Skeletal muscle satellite cell (primary cell): ENCODE measurements around the gene LGALS9.
"Not testable (repeated sequence)": the region's sequence is repeated elsewhere in the genome, so short reads cannot be mapped to it uniquely, and the experiment has no call there.

Source experiments
- H3K27me3 ChIP-seq: 2 replicates; pipeline ENCODE4 v1.7.0; 2013; ENCODE audit warnings: low read length; ENCODE audit not compliant: control insufficient read depth, insufficient read depth
- H3K36me3 ChIP-seq: 2 replicates; pipeline ENCODE4 v1.7.0; 2013; ENCODE audit warnings: mild to moderate bottlenecking, control low read depth, low read length; ENCODE audit not compliant: insufficient read depth
- H3K4me1 ChIP-seq: 2 replicates; pipeline ENCODE4 v1.7.0; 2013; ENCODE audit warnings: low read length; ENCODE audit not compliant: control insufficient read depth, insufficient read depth
- H3K4me2 ChIP-seq: 2 replicates; pipeline ENCODE4 v1.7.0; 2013; ENCODE audit warnings: mild to moderate bottlenecking, low read length
- H3K4me3 ChIP-seq: 2 replicates; pipeline ENCODE4 v1.7.0; 2013; ENCODE audit warnings: low read length
- H3K9ac ChIP-seq: 2 replicates; pipeline ENCODE4 v1.7.0; 2013; ENCODE audit warnings: mild to moderate bottlenecking, low read depth, low read length, moderate library complexity
- H3K9me3 ChIP-seq: replicated peaks from 2 replicates; pipeline ENCODE4 v1.7.0; 2013; ENCODE audit warnings: mild to moderate bottlenecking, control low read depth, low read length

The LGALS9 gene

DNA sequence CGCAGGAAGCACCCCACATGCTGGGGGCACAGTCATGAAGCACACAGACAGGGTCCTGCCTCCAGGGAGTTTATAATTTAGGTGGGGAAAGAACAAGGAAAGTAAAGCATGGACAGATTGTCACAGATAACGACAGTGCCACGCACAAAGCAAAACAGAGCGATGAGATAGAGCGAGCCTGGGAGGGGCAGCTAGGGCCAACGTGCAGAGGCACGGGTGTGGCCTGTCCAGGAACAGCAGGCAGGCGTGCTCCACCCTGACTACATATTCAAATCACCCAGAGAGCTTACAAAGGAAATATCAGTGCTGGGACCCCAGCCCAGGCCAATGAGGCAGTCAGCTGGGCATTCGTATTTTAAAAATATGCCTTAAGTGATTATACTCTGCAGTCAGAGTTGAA is 16.8 kb downstream of the LGALS9 start:
- no peak overlapping the region for H3K4me3 ChIP-seq
- no peak overlapping the region for H3K9ac ChIP-seq
- no peaks in the 10 kb centered on the region for H3K4me1 ChIP-seq
- H3K9me3 ChIP-seq, result no peaks in the 10 kb centered on the region
- peaks cover 3% of the 10 kb centered on the region for H3K27me3 ChIP-seq
- no peaks in the 10 kb centered on the region for H3K36me3 ChIP-seq
- no peak overlapping the region for H3K4me2 ChIP-seq

DNA sequence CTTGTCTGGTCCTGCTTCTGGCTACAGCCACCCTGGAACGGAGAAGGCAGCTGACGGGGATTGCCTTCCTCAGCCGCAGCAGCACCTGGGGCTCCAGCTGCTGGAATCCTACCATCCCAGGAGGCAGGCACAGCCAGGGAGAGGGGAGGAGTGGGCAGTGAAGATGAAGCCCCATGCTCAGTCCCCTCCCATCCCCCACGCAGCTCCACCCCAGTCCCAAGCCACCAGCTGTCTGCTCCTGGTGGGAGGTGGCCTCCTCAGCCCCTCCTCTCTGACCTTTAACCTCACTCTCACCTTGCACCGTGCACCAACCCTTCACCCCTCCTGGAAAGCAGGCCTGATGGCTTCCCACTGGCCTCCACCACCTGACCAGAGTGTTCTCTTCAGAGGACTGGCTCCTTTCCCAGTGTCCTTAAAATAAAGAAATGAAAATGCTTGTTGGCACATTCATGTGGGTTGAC is 18.2 kb downstream of the LGALS9 start:
- not testable (repeated sequence) for H3K4me1 ChIP-seq, H3K4me2 ChIP-seq, H3K9me3 ChIP-seq, H3K9ac ChIP-seq, H3K36me3 ChIP-seq, H3K4me3 ChIP-seq, H3K27me3 ChIP-seq

- no peak overlapping the region for H3K9ac ChIP-seq
Measured at GRCh38 chr17:27649929-27650328, 18.9 kb downstream of the LGALS9 start.

GRCh38 chr17:27650836-27651235 is 19.8 kb downstream of the LGALS9 start:
- H3K27me3 ChIP-seq, result peaks cover 3% of the 10 kb centered on the region
- H3K4me3 ChIP-seq, result no peak overlapping the region
- no peaks in the 10 kb centered on the region for H3K36me3 ChIP-seq
- H3K4me1 ChIP-seq, result no peaks in the 10 kb centered on the region
- no peak overlapping the region for H3K9ac ChIP-seq
- H3K4me2 ChIP-seq, result no peak overlapping the region
- H3K9me3 ChIP-seq, result no peaks in the 10 kb centered on the region

More at GRCh38 chr17:27649929-27650328, 18.9 kb downstream of the LGALS9 start:
- Histone ChIP-seq H3K4me1 (no peaks in the 10 kb centered on the region), H3K4me2 (no peak overlapping the region), H3K9me3 (no peaks in the 10 kb centered on the region), H3K4me3 (no peak overlapping the region), H3K36me3 (no peaks in the 10 kb centered on the region), H3K27me3 (peaks cover 3% of the 10 kb centered on the region)

GRCh38 chr17:27651411-27652345 is 20.7 kb downstream of the LGALS9 start:
- Histone ChIP-seq H3K9ac (no peak overlapping the region), H3K4me3 (no peak overlapping the region), H3K27me3 (peaks cover 3% of the 10 kb centered on the region), H3K36me3 (no peaks in the 10 kb centered on the region), H3K4me1 (no peaks in the 10 kb centered on the region), H3K9me3 (no peaks in the 10 kb centered on the region), H3K4me2 (no peak overlapping the region)

DNA sequence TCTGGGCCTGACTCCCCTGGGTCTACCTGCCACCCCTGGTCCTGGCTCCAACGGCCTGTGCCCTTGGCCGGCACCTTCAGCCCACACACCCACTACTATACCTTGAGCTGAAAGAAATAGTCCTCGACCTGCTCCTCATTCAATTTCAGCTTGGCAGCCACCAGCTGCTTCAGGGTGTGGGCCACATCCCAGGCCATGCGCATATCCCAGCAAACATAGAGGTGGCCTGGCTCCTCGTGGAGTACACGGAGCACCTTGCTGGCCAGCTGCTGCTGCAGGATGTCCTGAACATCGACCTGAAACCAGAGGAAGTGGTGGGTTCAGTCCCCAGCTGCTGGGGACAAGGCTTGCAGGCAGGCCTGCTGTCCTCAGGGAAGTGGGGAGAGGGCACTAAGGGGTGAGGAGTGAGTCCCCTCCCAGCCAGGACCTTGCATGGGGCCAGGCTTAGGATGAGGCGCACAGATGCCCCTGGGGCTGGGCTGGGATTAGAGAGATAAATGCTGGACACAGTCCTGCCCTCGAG is 22.5 kb downstream of the LGALS9 start:
- H3K9me3 ChIP-seq, H3K36me3 ChIP-seq, H3K9ac ChIP-seq, H3K4me1 ChIP-seq, H3K4me2 ChIP-seq, H3K4me3 ChIP-seq, H3K27me3 ChIP-seq: not testable (repeated sequence)

GRCh38 chr17:27654136-27654535 is 23.1 kb downstream of the LGALS9 start:
- Histone ChIP-seq H3K4me2 (no peak overlapping the region), H3K27me3 (no peaks in the 10 kb centered on the region), H3K4me3 (no peak overlapping the region), H3K36me3 (no peaks in the 10 kb centered on the region), H3K9ac (no peak overlapping the region), H3K4me1 (no peaks in the 10 kb centered on the region), H3K9me3 (no peaks in the 10 kb centered on the region)

- Histone ChIP-seq H3K36me3 (no peaks in the 10 kb centered on the region), H3K4me3 (no peak overlapping the region), H3K4me2 (no peak overlapping the region), H3K9me3 (no peaks in the 10 kb centered on the region), H3K4me1 (no peaks in the 10 kb centered on the region), H3K9ac (no peak overlapping the region), H3K27me3 (no peaks in the 10 kb centered on the region)
Measured at GRCh38 chr17:27654654-27655524, 23.9 kb downstream of the LGALS9 start.

GRCh38 chr17:27655525-27656111 is 24.6 kb downstream of the LGALS9 start:
- H3K4me1 ChIP-seq, H3K9me3 ChIP-seq, H3K4me3 ChIP-seq, H3K9ac ChIP-seq, H3K36me3 ChIP-seq, H3K4me2 ChIP-seq, H3K27me3 ChIP-seq: not testable (repeated sequence)

DNA sequence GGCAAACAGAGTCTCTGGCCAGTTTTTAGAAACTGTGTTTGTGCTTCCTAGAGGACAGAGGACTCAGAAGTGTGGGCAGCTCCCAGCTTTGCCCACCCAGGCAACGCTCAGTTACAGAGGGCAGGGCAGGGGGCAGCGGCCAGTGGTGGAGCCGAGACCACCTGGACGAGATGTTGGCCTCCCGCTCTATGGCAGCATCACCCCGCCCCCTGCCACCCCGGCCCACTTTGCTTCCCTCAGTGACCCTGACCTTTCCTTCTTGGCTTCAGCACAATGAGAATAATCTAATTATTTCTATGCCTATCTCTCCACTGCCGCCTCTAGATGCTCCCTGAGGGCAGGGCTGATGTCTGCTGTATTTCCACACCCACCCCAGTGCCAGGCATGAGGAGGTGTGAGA is 25.6 kb downstream of the LGALS9 start:
- H3K4me1 ChIP-seq, H3K36me3 ChIP-seq, H3K4me3 ChIP-seq, H3K9ac ChIP-seq, H3K4me2 ChIP-seq, H3K27me3 ChIP-seq, H3K9me3 ChIP-seq: not testable (repeated sequence)

DNA sequence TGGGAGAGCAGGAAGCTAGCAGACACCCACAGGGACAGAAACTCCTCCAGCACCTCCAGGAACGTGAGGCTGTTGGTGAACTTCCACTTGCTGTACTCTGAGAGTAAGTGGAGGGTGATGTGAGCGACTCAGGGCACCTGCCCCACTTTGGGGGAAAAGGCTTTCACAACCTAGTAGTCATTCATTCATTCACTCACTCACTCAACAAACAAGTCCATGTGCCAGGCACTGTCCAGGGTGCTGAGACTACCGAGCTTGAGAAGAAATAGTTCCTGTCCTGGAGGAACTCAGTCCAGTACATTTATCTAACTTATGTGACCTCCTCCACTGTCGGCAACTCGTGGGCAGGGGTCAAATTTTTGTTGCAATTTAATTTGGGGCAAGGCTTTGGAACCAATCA is 26.6 kb downstream of the LGALS9 start:
- H3K9me3 ChIP-seq, result no peaks in the 10 kb centered on the region
- no peaks in the 10 kb centered on the region for H3K4me1 ChIP-seq
- H3K9ac ChIP-seq, result no peak overlapping the region
- no peaks in the 10 kb centered on the region for H3K36me3 ChIP-seq
- no peak overlapping the region for H3K4me2 ChIP-seq
- H3K27me3 ChIP-seq, result no peaks in the 10 kb centered on the region
- H3K4me3 ChIP-seq, result no peak overlapping the region
